GM10266 (cell line): ENCODE results near the gene TAC1.

Source experiments
- DNase-seq: peaks from one replicate; pipeline ENCODE4 v3.0.0; 2012; ENCODE audit errors: extremely low spot score
- TF ChIP-seq, protein P1 (sequence below): IDR thresholded peaks from 2 replicates; pipeline ENCODE4 v1.5.1; 2012; ENCODE audit warnings: mild to moderate bottlenecking, low read depth; ENCODE audit not compliant: control insufficient read depth, insufficient read depth; ENCODE audit errors: missing control alignments

TAC1 gene

DNA sequence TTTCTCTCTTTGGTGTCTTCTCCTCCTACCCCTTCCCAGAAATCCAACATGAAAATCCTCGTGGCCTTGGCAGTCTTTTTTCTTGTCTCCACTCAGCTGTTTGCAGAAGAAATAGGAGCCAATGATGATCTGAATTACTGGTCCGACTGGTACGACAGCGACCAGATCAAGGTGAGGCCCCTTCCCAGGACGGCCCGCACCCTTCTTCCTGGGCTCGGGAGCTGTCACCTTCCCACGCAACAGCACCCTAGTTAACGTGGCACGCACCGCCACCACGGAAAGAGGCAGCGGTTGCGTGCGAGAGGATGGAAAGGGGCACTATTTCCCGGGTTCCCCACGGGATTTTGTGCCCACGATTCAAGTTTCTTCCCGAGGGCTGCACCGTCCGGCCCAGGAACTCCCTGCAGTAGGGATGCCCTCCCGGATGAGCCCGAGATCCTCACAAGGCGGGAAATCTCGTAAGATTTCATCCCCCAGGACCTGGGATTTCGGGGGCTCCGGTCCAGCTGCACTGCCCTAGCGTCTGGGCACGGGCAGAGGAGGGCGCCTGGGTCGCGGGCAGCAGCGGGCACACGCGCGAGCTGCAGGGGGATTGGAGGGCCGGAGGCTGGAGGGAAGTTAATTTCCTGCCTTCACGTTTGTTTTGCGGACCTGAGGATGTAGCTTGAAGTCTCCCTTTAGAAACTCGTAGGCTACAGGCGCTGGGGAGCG, 834 bp downstream of the TAC1 start:
- DNase-seq: no peak
- TF ChIP-seq, protein P1, sequence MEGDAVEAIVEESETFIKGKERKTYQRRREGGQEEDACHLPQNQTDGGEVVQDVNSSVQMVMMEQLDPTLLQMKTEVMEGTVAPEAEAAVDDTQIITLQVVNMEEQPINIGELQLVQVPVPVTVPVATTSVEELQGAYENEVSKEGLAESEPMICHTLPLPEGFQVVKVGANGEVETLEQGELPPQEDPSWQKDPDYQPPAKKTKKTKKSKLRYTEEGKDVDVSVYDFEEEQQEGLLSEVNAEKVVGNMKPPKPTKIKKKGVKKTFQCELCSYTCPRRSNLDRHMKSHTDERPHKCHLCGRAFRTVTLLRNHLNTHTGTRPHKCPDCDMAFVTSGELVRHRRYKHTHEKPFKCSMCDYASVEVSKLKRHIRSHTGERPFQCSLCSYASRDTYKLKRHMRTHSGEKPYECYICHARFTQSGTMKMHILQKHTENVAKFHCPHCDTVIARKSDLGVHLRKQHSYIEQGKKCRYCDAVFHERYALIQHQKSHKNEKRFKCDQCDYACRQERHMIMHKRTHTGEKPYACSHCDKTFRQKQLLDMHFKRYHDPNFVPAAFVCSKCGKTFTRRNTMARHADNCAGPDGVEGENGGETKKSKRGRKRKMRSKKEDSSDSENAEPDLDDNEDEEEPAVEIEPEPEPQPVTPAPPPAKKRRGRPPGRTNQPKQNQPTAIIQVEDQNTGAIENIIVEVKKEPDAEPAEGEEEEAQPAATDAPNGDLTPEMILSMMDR: no peak

DNA sequence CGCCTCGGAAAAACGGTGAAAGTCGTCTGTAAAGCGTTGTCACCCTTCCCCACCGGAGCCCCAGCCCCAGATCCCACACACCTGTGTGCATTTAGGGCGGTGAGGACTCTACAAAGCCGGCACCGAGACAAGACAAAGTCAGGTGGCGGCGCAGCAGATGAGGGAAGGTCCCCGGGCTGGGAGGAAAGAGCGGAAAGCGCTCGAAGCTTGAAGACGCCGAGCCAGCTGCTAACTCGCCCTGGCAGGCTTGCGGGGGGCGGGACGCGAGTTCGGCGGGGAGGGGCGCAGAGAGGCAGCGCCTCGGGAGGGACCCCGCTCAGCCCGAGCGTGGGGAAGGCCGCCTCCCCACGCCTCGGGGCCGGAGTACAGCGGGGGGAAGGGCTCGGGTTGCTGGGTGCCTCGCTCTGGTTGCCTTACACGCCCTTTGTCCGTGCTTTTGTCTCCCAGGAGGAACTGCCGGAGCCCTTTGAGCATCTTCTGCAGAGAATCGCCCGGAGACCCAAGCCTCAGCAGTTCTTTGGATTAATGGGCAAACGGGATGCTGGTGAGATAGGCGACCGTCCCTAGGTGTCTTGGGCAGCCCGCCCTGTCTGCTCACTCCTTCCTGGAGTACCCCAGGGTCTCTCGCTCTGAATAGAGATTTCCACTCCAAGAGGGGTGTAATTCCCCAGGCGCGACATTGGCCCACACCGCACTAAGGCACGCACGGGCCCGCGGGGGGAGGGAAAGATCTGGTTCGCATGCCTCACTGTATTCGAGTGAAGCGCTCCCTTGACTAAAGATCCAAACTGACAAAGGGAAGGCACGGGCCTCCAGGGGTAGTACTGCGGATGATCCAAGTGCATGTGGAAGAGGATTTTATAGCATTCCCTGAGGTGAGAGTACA, 1.6 kb downstream of the TAC1 start:
- TF ChIP-seq, protein P1: no peak
- DNase-seq: no peak

GRCh38 chr7:97734255-97734654, 2.4 kb downstream of the TAC1 start:
- TF ChIP-seq, protein P1: no peak
- no peak for DNase-seq

DNA sequence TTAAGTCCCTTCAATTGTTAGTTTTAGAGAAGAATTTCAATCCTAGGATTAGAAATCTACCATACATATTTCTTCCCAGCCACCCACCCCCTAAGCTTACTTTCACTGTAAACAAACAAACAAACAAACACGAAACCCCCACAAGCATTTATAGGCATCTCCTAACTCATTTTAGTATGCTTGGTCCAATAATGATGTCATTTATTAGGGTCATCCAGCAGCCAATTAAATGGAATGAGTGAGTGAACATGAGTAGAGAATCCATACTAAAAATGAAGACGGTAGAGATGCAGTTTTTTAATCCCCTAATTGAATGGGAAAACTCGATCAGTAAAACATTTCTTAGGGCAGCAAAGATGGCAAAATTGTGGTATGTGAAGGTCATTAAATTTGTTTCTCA, 3.2 kb downstream of the TAC1 start:
- no peak for DNase-seq
- TF ChIP-seq, protein P1: no peak

DNA sequence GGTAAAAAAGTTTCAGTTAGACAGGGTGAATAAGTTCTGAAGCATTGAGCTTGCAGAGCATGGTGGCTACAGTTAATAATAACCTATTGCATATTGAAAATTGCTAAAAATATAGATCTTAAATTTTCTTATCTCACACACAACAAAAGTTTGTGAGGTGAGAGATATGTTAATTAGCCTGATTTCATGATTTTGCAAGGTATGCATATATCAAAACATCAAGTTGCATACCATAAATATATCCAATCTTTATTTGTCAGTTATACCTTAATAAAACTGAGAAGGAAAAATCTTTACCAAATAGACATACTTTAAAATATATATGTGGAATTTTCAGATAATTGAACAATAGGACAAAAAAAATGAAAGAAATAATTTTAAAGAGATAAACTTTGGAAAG, 16.6 kb downstream of the TAC1 start:
- DNase-seq: no peak
- TF ChIP-seq, protein P1: no peak

GRCh38 chr7:97751566-97751965, 19.7 kb downstream of the TAC1 start:
- DNase-seq: no peak
- TF ChIP-seq, protein P1: no peak

- TF ChIP-seq, protein P1: no peak
- no peak for DNase-seq
Measured at GRCh38 chr7:97752215-97752614, 20.3 kb downstream of the TAC1 start.
